Measurements from ENCODE around the gene HNRNPA0.

DNA sequence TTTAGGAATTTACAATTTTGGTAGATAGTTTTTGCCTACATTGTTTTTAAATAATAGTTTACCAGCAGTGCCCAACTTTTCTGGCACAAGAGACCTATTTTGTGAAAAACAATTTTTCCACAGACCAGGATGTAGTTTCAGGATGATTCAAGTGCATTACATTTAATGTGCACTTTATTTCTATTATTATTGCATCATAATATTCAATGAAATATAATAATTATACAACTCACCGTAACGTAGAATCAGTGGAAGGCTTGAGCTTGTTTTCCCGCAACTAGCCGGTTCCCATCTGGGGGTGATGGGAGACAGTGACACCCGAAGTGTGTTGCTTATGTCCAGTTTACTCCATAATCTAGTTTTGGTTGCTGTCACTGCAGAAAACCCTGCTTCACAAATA, 3.5 kb upstream of the HNRNPA0 start:
- TF ChIP-seq, protein P1, sequence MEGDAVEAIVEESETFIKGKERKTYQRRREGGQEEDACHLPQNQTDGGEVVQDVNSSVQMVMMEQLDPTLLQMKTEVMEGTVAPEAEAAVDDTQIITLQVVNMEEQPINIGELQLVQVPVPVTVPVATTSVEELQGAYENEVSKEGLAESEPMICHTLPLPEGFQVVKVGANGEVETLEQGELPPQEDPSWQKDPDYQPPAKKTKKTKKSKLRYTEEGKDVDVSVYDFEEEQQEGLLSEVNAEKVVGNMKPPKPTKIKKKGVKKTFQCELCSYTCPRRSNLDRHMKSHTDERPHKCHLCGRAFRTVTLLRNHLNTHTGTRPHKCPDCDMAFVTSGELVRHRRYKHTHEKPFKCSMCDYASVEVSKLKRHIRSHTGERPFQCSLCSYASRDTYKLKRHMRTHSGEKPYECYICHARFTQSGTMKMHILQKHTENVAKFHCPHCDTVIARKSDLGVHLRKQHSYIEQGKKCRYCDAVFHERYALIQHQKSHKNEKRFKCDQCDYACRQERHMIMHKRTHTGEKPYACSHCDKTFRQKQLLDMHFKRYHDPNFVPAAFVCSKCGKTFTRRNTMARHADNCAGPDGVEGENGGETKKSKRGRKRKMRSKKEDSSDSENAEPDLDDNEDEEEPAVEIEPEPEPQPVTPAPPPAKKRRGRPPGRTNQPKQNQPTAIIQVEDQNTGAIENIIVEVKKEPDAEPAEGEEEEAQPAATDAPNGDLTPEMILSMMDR (IDR thresholded peaks at IDR 0.05; ENCODE audit: insufficient read depth, low read length, poor library complexity, severe bottlenecking), result no peak
- no peak for TF ChIP-seq EZH2phosphoT487 (conservative IDR thresholded peaks at IDR 0.05; ENCODE audit: low read length)
